Adrenal gland (tissue), 12 donors: Measurements from ENCODE around the gene IL1RAPL1. TPM values are rescaled to one million over a fixed set of nuclear protein-coding genes. Genes with fewer than 3 reads are reported as not detected.

Experiments
- DNase-seq, 7 donors: peaks; one replicate each; pipeline ENCODE4 v3.0.0-alpha.2; 2019 to 2020
- H3K27ac ChIP-seq, 5 donors: fragments of 200-600 bp; sonication (generic) in 4 of 5; 1 replicate in 3 of 5; 2 replicates in 2 of 5; pipeline versions ENCODE4 v1.5.1 to v1.8.0; 2016 to 2020; ENCODE audit warnings: mild to moderate bottlenecking in 1 of 5
- H3K27me3 ChIP-seq: fragments of 200-600 bp; 2 replicates; pipeline ENCODE4 v1.8.0; 2021
- H3K36me3 ChIP-seq, 2 donors: fragments of 200-600 bp; replicated peaks in 1 of 2; 1 replicate in 1 of 2; 2 replicates in 1 of 2; pipeline versions ENCODE4 v1.5.1 to v1.8.0; 2018 to 2022
- H3K4me1 ChIP-seq, 2 donors: fragments of 200-600 bp; replicated peaks in 1 of 2; 1 replicate in 1 of 2; 2 replicates in 1 of 2; pipeline versions ENCODE4 v1.5.1 to v1.8.0; 2018 to 2021
- H3K4me3 ChIP-seq, 4 donors: fragments of 200-600 bp; sonication (generic) in 3 of 4; one replicate each; pipeline ENCODE4 v1.5.1; 2016 to 2018
- H3K9me3 ChIP-seq, 3 donors: fragments of 200-600 bp; sonication (generic) in 1 of 3; replicated peaks in 1 of 3; 1 replicate in 2 of 3; 2 replicates in 1 of 3; pipeline versions ENCODE4 v1.5.1 to v1.8.0; 2016 to 2021
- CTCF ChIP-seq, 6 experiments: fragments of 450-650 bp in 4 of 6; fragments of 200-600 bp in 2 of 6; sonication (generic) in 1 of 6; IDR thresholded peaks; 1 replicate in 5 of 6; 2 replicates in 1 of 6; pipeline versions ENCODE4 v1.5.1 to v1.8.0; 2016 to 2021; ENCODE audit warnings: antibody characterized with exemption in 6 of 6, mild to moderate bottlenecking in 2 of 6, moderate library complexity in 1 of 6
- POLR2A ChIP-seq, 2 donors: fragments of 450-650 bp; IDR thresholded peaks; one replicate each; pipeline ENCODE4 v1.6.1; 2017; ENCODE audit warnings: antibody characterized with exemption in 2 of 2, mild to moderate bottlenecking in 2 of 2, moderate library complexity in 1 of 2
- WGBS, 4 donors: extraction: QIAGEN DNeasy Blood & Tissue Kit in 2 of 4; methylation state at CpG; one replicate each; pipeline versions ENCODE4 v1.1.5 to v1.1.7; 2013 to 2017; 5-methylcytosine and 5-hydroxymethylcytosine counted together
- intact Hi-C, 2 donors: fragments of 100-400 bp; cut with DNase I; formaldehyde crosslinking; loops; one replicate each; pipeline versions ENCODE4 v1.14.1 to v1.15.0; 2022 to 2023
- polyA plus RNA-seq, 3 donors: library from polyadenylated mRNA; stranded (reverse); fragments of 200-250 nt in 2 of 3; fragments of 350-450 nt in 1 of 3; fragmentation: Illumina TruSeq in 1 of 3; extraction: RNeasy Lipid Tissue Mini Kit (QIAGEN cat#74804) in 1 of 3; gene quantifications; one replicate each; pipeline ENCODE4 v1.2.3, GENCODE V29; 2013 to 2014
- total RNA-seq, 9 donors: library from RNA; depleted of rRNA in 4 of 9; stranded (reverse); fragments of >200 nt in 4 of 9; fragments of 120-200 nt in 1 of 9; fragmentation: NEBNext Ultra II Directional in 1 of 9; extraction: Animal tissue kit (Norgen Biotek cat#: 25700) in 1 of 9; gene quantifications; one replicate each; pipeline versions ENCODE4 v1.1.0 to v1.2.4, GENCODE V29; 2013 to 2023
- donor health status: healthy with polysubstance abuse.
- donor health status: Bipolar disorder and iron deficiency.
- donor health status: DM: yes; HTN: yes; CAD: no.
- donor health status: DM: no; HTN: no; CAD: no.
- donor health status: DM: no; HTN: no; CAD: no.
- donor health status: DM: yes; HTN: yes; CAD: no.

Gene IL1RAPL1
- total and polyA plus RNA-seq, 12 donors: 1.1 TPM; not detected in 11

GRCh38 chrX:29580560-29580959 is 993.3 kb downstream of the IL1RAPL1 start:
- Histone ChIP-seq H3K27ac (no peak overlapping the region), H3K9me3 (no peaks in the 10 kb centered on the region), H3K36me3 (no peaks in the 10 kb centered on the region), H3K27me3 (no peaks in the 10 kb centered on the region), H3K4me3 (no peak overlapping the region), H3K4me1 (no peaks in the 10 kb centered on the region)
- no peak for TF ChIP-seq CTCF (IDR thresholded peaks at IDR 0.05)
- TF ChIP-seq POLR2A (IDR thresholded peaks at IDR 0.05): no peak
- DNase-seq: no peak
- 69 to 85% (median 79%) methylated on average over 4 of the region's 4 CpGs for WGBS, 4 donors
- intact Hi-C loops: no loop called here

GRCh38 chrX:29581223-29581622 is 994.0 kb downstream of the IL1RAPL1 start:
- no peak overlapping the region for H3K27ac ChIP-seq
- 67 to 77% (median 71%) methylated on average over 2 of the region's 2 CpGs for WGBS, 4 donors
- no peak for DNase-seq
- no peaks in the 10 kb centered on the region for H3K27me3 ChIP-seq
- H3K4me3 ChIP-seq: no peak overlapping the region
- H3K9me3 ChIP-seq: no peaks in the 10 kb centered on the region
- TF ChIP-seq POLR2A (IDR thresholded peaks at IDR 0.05): no peak
- no peak for TF ChIP-seq CTCF (IDR thresholded peaks at IDR 0.05)
- intact Hi-C loops: no loop called here
- no peaks in the 10 kb centered on the region for H3K36me3 ChIP-seq
- no peaks in the 10 kb centered on the region for H3K4me1 ChIP-seq

DNA sequence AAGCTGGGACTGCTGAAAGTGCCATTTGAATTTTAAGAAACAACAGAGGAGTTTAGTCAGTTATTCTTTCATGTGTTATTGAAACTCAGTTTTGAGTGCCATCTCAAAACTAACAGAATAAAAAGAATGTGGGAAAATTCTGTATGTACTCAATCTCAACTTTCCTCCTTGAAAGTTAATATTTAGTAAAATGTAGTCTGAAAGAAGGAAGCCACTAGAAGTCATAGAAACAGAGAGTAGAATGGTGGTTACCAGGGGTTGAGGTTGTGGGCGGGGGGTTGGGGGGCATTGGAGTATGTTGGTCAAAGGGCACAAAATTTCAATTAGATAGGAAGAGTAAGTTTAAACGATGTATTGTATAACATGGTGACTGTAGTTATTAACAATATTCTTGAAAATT is 999.9 kb downstream of the IL1RAPL1 start:
- no peak for DNase-seq
- WGBS, 4 donors: 52 to 77% (median 66%) methylated on average over 2 of the region's 2 CpGs
- Histone ChIP-seq H3K4me1 (no peaks in the 10 kb centered on the region), H3K36me3 (no peaks in the 10 kb centered on the region), H3K9me3 (no peaks in the 10 kb centered on the region), H3K27ac (no peak overlapping the region), H3K27me3 (no peaks in the 10 kb centered on the region), H3K4me3 (no peak overlapping the region)
- TF ChIP-seq POLR2A (IDR thresholded peaks at IDR 0.05) (no peak), CTCF (IDR thresholded peaks at IDR 0.05) (no peak)
- intact Hi-C loops: no loop called here

GRCh38 chrX:29590921-29591320 is 1003.7 kb downstream of the IL1RAPL1 start:
- no peaks in the 10 kb centered on the region for H3K4me1 ChIP-seq
- no peak overlapping the region for H3K4me3 ChIP-seq
- no peak for DNase-seq
- no peaks in the 10 kb centered on the region for H3K36me3 ChIP-seq
- H3K9me3 ChIP-seq: no peaks in the 10 kb centered on the region
- 58 to 78% (median 71%) methylated on average over 3 of the region's 3 CpGs for WGBS, 4 donors
- no peak overlapping the region for H3K27ac ChIP-seq
- no peaks in the 10 kb centered on the region for H3K27me3 ChIP-seq
- intact Hi-C loops: no loop called here
- no peak for TF ChIP-seq POLR2A (IDR thresholded peaks at IDR 0.05)
- no peak for TF ChIP-seq CTCF (IDR thresholded peaks at IDR 0.05)
